Prostate gland (tissue), 2 donors: Measurements from ENCODE around the gene KCNK1.
"Not testable (repeated sequence)": the region's sequence is repeated elsewhere in the genome, so short reads cannot be mapped to it uniquely, and the experiment has no call there.

Experiments used
- POLR2A ChIP-seq: fragments of 450-650 bp; IDR thresholded peaks from one replicate; pipeline ENCODE4 v1.6.1; 2016; ENCODE audit warnings: antibody characterized with exemption, mild to moderate bottlenecking
- POLR2AphosphoS5 ChIP-seq: sonication (generic); formaldehyde crosslinking; IDR thresholded peaks from one replicate; pipeline ENCODE4 v1.6.1; 2017; ENCODE audit warnings: antibody characterized with exemption
- TF ChIP-seq, protein P1 (sequence below), 4 experiments: fragments of 200-600 bp in 2 of 4; fragments of 450-650 bp in 2 of 4; sonication (generic) in 2 of 4; IDR thresholded peaks; 1 replicate in 3 of 4; 2 replicates in 1 of 4; pipeline ENCODE4 v1.5.1; 2016 to 2019; ENCODE audit warnings: antibody characterized with exemption in 4 of 4, mild to moderate bottlenecking in 2 of 4, moderate library complexity in 2 of 4

DNA sequence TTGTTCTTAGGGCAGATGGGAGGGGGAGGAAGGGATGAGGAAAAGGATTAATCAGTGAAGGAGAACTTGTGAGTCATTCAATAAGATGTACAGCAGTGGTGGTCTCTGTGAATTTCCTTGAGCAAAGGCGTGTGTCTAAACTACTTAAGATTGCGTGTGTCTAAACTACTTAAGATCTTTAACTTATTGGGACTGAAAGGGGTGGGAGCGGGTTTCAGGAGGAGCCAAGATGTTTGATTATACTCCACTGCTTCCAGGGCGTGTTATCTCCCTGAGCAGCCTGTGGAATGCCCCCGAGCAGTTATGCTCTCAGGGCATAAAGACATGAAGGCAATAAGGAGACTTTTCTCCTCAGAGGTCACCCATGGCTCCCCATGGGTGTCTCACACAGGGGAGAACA, 2.5 kb upstream of the KCNK1 start:
- TF ChIP-seq, protein P1, sequence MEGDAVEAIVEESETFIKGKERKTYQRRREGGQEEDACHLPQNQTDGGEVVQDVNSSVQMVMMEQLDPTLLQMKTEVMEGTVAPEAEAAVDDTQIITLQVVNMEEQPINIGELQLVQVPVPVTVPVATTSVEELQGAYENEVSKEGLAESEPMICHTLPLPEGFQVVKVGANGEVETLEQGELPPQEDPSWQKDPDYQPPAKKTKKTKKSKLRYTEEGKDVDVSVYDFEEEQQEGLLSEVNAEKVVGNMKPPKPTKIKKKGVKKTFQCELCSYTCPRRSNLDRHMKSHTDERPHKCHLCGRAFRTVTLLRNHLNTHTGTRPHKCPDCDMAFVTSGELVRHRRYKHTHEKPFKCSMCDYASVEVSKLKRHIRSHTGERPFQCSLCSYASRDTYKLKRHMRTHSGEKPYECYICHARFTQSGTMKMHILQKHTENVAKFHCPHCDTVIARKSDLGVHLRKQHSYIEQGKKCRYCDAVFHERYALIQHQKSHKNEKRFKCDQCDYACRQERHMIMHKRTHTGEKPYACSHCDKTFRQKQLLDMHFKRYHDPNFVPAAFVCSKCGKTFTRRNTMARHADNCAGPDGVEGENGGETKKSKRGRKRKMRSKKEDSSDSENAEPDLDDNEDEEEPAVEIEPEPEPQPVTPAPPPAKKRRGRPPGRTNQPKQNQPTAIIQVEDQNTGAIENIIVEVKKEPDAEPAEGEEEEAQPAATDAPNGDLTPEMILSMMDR (IDR thresholded peaks at IDR 0.05), result not testable (repeated sequence)
- not testable (repeated sequence) for TF ChIP-seq POLR2AphosphoS5, POLR2A
